ENCODE results near the gene RCAN2.

DNA sequence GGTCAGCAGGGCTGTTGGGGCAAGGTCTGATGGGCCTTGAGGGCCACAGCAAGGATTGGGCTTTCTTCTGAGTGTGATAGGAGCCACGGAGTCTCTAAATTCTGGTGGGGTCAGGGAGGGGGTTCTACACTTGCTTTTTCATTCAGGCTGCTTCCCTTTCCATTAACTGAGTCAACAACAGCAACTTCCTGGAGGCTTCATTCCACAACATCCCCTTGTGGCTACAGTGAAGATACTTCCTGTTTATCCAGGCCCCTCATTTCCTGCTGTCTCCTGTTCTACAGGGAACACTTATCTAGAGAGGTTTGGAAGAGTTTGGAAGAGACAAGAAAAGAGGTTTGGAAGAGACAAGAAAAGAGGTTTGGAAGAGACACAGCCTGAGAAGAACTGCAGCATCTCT is 175.7 kb downstream of the RCAN2 start:
- TF ChIP-seq EP300 (IDR thresholded peaks at IDR 0.05): no peak
- TF ChIP-seq, protein P1, sequence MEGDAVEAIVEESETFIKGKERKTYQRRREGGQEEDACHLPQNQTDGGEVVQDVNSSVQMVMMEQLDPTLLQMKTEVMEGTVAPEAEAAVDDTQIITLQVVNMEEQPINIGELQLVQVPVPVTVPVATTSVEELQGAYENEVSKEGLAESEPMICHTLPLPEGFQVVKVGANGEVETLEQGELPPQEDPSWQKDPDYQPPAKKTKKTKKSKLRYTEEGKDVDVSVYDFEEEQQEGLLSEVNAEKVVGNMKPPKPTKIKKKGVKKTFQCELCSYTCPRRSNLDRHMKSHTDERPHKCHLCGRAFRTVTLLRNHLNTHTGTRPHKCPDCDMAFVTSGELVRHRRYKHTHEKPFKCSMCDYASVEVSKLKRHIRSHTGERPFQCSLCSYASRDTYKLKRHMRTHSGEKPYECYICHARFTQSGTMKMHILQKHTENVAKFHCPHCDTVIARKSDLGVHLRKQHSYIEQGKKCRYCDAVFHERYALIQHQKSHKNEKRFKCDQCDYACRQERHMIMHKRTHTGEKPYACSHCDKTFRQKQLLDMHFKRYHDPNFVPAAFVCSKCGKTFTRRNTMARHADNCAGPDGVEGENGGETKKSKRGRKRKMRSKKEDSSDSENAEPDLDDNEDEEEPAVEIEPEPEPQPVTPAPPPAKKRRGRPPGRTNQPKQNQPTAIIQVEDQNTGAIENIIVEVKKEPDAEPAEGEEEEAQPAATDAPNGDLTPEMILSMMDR (IDR thresholded peaks at IDR 0.05): no peak

Measured in esophagus muscularis mucosa (tissue), 3 donors.